Measurements from ENCODE around the gene LPAR5. TPM values are rescaled to one million over a fixed set of nuclear protein-coding genes. Genes with fewer than 3 reads are reported as not detected.
A peak's percentile ranks its signal among the peaks of the same experiment; 100 is the strongest.

LPAR5 gene
- 10 to 100 TPM; 11.0 to 16.4 (median 12.4) TPM for total RNA-seq

DNA sequence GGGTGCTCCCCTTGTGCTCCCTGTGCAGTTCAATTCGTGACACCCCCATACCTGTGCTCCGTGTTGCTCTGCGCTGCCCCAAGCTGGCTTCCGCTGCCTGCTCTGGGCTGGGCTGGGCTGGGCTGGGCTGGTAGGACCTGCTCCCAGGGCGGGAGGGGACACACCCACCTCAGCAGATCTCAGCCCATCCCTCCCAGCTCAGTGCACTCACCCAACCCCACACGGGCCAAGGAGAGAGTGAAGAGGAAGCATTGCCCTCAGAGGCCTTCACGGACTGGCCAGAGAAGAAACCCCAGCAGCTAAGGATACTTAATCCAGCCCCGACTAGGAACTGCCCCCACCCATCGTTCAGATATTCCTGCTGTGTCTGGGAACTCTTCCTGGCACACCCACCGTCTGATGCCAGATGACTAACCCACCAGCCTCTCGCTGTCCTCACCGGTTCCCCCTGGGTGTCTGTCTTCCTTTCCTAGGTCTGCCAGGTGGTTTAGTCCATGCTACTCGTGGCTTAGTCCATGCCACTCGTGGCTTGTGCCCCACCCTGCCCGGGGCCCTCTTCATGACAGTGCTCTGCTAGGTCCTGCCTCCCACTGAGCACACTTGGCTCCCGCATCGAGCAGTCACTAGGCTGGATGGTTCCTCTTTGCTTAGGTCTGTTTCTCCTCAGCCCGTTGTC, at the start of gene LPAR5:
TSS of gene LPAR5 (minus strand) at position 104 of the 676 bp plus-strand sequence. CDS start 14,711 bp downstream, outside the sequence.
- WGBS, 2 donors, result 18 to 28% methylated on average over 18 of the region's 18 CpGs
- intact Hi-C loops (cut with DNase I; ENCODE audit: low total_unique reads), result no loop called here
- peak; percentile 75 to 92 for DNase-seq (ENCODE audit: low spot score in 2 of 2)
- TF ChIP-seq POLR2A (IDR thresholded peaks at IDR 0.05), result no peak
- no peak within 1 kb of the TSS for H3K4me3 ChIP-seq (ENCODE audit: low read depth, poor library complexity, severe bottlenecking)

DNA sequence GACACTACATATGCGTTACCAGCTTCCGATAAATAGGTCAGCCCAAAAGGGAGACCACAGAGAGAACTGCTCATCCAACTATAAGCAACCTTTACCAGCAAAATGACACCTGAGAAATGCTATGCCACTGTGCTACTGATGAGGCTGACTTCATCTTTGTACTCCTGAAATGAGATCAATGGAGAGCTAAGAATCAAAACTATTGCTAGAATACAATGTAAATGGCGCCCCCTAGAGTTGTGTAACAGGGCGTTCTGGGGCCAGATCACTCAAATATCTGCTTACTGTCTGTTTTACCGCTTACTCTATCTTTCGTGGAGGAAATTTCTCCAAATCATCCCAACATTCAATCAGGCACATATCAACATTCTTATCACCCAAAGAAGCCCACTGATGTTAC, 48.9 kb upstream of the LPAR5 start:
- intact Hi-C loops (cut with DNase I; ENCODE audit: low total_unique reads), result no loop called here
- no peak for DNase-seq (ENCODE audit: low spot score in 2 of 2)
- H3K4me3 ChIP-seq (ENCODE audit: low read depth, poor library complexity, severe bottlenecking), result no peak overlapping the region
- TF ChIP-seq POLR2A (IDR thresholded peaks at IDR 0.05), result no peak
- TF ChIP-seq, protein P1, sequence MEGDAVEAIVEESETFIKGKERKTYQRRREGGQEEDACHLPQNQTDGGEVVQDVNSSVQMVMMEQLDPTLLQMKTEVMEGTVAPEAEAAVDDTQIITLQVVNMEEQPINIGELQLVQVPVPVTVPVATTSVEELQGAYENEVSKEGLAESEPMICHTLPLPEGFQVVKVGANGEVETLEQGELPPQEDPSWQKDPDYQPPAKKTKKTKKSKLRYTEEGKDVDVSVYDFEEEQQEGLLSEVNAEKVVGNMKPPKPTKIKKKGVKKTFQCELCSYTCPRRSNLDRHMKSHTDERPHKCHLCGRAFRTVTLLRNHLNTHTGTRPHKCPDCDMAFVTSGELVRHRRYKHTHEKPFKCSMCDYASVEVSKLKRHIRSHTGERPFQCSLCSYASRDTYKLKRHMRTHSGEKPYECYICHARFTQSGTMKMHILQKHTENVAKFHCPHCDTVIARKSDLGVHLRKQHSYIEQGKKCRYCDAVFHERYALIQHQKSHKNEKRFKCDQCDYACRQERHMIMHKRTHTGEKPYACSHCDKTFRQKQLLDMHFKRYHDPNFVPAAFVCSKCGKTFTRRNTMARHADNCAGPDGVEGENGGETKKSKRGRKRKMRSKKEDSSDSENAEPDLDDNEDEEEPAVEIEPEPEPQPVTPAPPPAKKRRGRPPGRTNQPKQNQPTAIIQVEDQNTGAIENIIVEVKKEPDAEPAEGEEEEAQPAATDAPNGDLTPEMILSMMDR (IDR thresholded peaks at IDR 0.05), result no peak
- WGBS, 2 donors, result 69 to 75% methylated on average over 6 of the region's 6 CpGs

DNA sequence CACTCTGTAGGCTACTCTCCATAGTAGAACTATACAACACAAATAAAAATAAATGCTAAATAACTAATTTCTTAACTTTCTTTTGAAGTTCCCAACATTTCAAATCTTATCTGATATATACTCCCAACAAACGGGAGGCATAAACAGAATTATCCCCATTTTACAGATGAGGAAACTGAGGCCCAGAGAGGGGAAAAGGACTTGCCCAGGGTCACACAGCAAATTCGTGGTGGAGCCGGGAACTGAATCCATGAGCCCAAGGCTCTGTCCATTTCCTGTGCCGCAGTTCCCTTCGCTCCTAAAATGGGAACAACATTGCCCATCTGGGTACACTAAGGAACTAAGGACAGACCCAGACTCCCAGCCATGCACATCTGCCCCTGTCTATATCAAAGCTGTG, 41.2 kb upstream of the LPAR5 start:
- no peak overlapping the region for H3K4me3 ChIP-seq (ENCODE audit: low read depth, poor library complexity, severe bottlenecking)
- DNase-seq (ENCODE audit: low spot score in 2 of 2), result no peak
- WGBS, 2 donors, result 88 to 96% methylated on average over 5 of the region's 5 CpGs
- TF ChIP-seq, protein P1 (IDR thresholded peaks at IDR 0.05), result no peak
- TF ChIP-seq POLR2A (IDR thresholded peaks at IDR 0.05), result no peak
- intact Hi-C loops (cut with DNase I; ENCODE audit: low total_unique reads), result no loop called here

DNA sequence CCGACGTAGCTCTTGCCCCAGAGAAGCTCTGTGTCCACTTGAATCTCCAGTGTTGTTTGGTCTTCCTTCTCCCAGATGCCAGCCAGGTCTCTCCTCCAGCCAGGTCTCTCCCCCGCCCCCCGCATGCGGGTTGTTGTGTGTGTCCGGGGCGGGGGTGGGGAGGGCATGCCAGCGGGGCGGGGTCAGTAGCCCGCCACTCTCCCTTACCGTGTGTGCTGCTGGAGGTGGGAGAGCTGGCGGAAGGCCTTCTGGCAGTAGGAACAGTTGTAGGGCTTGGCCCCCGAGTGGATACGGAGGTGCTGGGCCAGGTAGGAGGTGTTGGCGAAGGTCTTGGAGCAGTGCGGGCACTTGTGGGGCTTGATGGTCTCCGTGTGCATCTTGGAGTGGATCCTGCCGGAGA, 36.4 kb upstream of the LPAR5 start:
- no peak for TF ChIP-seq POLR2A (IDR thresholded peaks at IDR 0.05)
- TF ChIP-seq, protein P1 (IDR thresholded peaks at IDR 0.05), result no peak
- intact Hi-C loops (cut with DNase I; ENCODE audit: low total_unique reads), result no loop called here
- H3K4me3 ChIP-seq (ENCODE audit: low read depth, poor library complexity, severe bottlenecking), result no peak overlapping the region
- DNase-seq (ENCODE audit: low spot score in 2 of 2), result no peak
- 84 to 92% methylated on average over 9 to 18 of the region's 18 CpGs for WGBS, 2 donors

DNA sequence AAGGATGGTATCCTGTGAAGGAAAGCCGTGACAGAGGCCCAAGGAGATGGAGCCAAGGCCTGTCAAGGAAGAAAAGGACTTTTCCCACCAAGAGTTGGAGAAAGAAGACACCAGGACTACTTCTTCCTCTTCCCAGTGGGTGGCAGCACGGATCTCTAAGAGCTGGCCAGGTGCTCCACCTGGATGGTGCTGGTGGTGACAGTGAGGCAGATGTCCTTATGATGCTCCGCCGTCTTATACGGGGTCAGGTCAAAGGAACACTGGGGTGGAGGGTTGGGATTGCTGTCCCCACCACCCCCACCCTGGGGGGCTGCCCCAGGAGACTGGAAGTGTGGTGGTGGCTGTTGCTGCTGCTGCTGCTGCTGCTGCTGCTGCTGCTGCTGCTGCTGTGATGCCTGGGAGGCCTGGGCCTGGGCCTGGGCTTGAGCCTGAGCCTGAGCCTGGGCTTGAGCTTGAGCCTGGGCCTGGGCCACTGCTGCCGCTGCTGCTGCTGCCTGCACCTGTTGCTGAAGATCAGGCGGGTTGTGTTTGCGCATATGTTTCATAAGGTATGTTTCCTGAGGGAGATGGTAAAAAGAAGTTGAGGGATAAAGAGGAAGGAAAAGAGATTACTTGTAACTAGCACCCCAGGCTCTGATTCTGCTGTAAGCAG, 31.9 kb upstream of the LPAR5 start:
- DNase-seq (ENCODE audit: low spot score in 2 of 2), result no peak
- 74 to 81% methylated on average over 8 of the region's 8 CpGs for WGBS, 2 donors
- no peak for TF ChIP-seq POLR2A (IDR thresholded peaks at IDR 0.05)
- TF ChIP-seq, protein P1 (IDR thresholded peaks at IDR 0.05), result no peak
- intact Hi-C loops (cut with DNase I; ENCODE audit: low total_unique reads), result no loop called here
- H3K4me3 ChIP-seq (ENCODE audit: low read depth, poor library complexity, severe bottlenecking), result no peak overlapping the region

DNA sequence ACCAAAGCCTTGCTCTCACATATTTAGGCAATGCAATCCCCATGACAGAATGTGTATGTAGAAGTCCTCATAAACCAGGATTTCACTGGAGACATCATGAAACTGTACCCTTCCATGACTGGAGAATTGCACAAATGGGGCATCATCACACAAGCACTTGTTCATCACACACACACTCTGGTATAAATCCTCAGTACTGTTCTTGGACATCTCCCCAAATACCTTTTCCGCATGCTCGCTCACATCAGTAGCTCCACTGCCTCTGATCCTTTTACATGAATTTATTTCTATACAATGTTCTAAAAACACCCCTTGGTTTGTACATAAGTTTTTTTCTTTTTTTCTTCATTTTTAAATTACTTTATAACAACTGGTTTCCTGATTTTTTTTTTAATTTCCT, 30.5 kb upstream of the LPAR5 start:
- TF ChIP-seq POLR2A (IDR thresholded peaks at IDR 0.05), result no peak
- TF ChIP-seq, protein P1 (IDR thresholded peaks at IDR 0.05), result no peak
- DNase-seq (ENCODE audit: low spot score in 2 of 2), result no peak
- WGBS, 2 donors, result 93 to 97% methylated on average over 2 of the region's 2 CpGs
- no peak overlapping the region for H3K4me3 ChIP-seq (ENCODE audit: low read depth, poor library complexity, severe bottlenecking)
- intact Hi-C loops (cut with DNase I; ENCODE audit: low total_unique reads), result no loop called here

All from lower leg skin (tissue), 4 donors.